K562 (cell line): ENCODE data around the gene LRRC75A. TPM values are rescaled to one million over a fixed set of nuclear protein-coding genes. Genes with fewer than 3 reads are reported as not detected.

Experiments
- BRCA1 ChIP-seq, 2 experiments: fragments of 450-650 bp in 1 of 2; sonication (generic) in 1 of 2; formaldehyde crosslinking in 1 of 2; IDR thresholded peaks; 2 replicates each; pipeline versions ENCODE4 v1.5.0 to v1.6.1; 2017 to 2020; ENCODE audit warnings: mild to moderate bottlenecking in 1 of 2, missing genetic modification reagents in 1 of 2
- CAMTA2 ChIP-seq: fragments of 250-450 bp; sonication (Bioruptor Pico); conservative IDR thresholded peaks from 2 replicates; pipeline ENCODE4 v1.5.1; 2022
- CBX3 ChIP-seq, 2 experiments: IDR thresholded peaks; 1 replicate in 1 of 2; 2 replicates in 1 of 2; pipeline ENCODE4 v1.6.1; 2012; ENCODE audit warnings: inconsistent platforms in 2 of 2, low read length in 2 of 2, borderline replicate concordance in 1 of 2, control low read depth in 1 of 2
- CREM ChIP-seq: IDR thresholded peaks from 2 replicates; pipeline ENCODE4 v1.6.1; 2014; ENCODE audit warnings: antibody characterized with exemption, low read depth
- DACH1 ChIP-seq: fragments of 450-650 bp; IDR thresholded peaks from 2 replicates; pipeline ENCODE4 v1.6.1; 2018; ENCODE audit not compliant: partially characterized antibody
- IRF2 ChIP-seq: sonication (generic); formaldehyde crosslinking; IDR thresholded peaks from 2 replicates; pipeline ENCODE4 v1.8.1; 2022; ENCODE audit warnings: mild to moderate bottlenecking, missing genetic modification reagents
- KDM1A ChIP-seq, 2 experiments: fragments of 450-650 bp; IDR thresholded peaks; 2 replicates each; pipeline ENCODE4 v1.6.1; 2016; ENCODE audit warnings: mild to moderate bottlenecking in 2 of 2
- KLF1 ChIP-seq: fragments of 450-650 bp; IDR thresholded peaks from 2 replicates; pipeline ENCODE4 v1.6.1; 2016; ENCODE audit warnings: missing genetic modification characterization, missing compliant biosample characterization
- MTA1 ChIP-seq: fragments of 450-650 bp; IDR thresholded peaks from 2 replicates; pipeline ENCODE4 v1.6.1; 2017; ENCODE audit warnings: borderline replicate concordance
- POLR2AphosphoS2 ChIP-seq: IDR thresholded peaks from 2 replicates; pipeline ENCODE4 v1.6.1; 2012; ENCODE audit warnings: low read length, improper control_type of control experiment
- POLR2G ChIP-seq: fragments of 200-400 bp; formaldehyde crosslinking; IDR thresholded peaks from 2 replicates; pipeline ENCODE4 v1.6.1; 2017; ENCODE audit warnings: low read depth, mild to moderate bottlenecking, antibody characterized with exemption, low read length, moderate library complexity
- RAD21 ChIP-seq, 2 experiments: fragments of 250-450 bp in 1 of 2; fragments of 450-650 bp in 1 of 2; sonication (Bioruptor Pico) in 1 of 2; formaldehyde crosslinking in 1 of 2; IDR thresholded peaks in 1 of 2; conservative IDR thresholded peaks in 1 of 2; 2 replicates each; pipeline versions ENCODE4 v1.4.0 to v1.8.0; 2020 to 2022; ENCODE audit warnings: mild to moderate bottlenecking in 2 of 2, moderate library complexity in 1 of 2
- TEAD2 ChIP-seq: fragments of 450-650 bp; IDR thresholded peaks from 2 replicates; pipeline ENCODE4 v1.6.1; 2016; ENCODE audit warnings: missing genetic modification characterization, control low read depth, missing compliant biosample characterization
- XRCC3 ChIP-seq: fragments of 450-650 bp; IDR thresholded peaks from 2 replicates; pipeline ENCODE4 v1.6.1; 2017; ENCODE audit warnings: mild to moderate bottlenecking, moderate library complexity
- ZBTB26 ChIP-seq: fragments of 450-650 bp; formaldehyde crosslinking; IDR thresholded peaks from 2 replicates; pipeline ENCODE4 v1.4.0; 2022; ENCODE audit warnings: missing genetic modification characterization
- ZFP1 ChIP-seq: fragments of 450-650 bp; formaldehyde crosslinking; IDR thresholded peaks from 2 replicates; pipeline ENCODE4 v1.4.0; 2020; ENCODE audit warnings: mild to moderate bottlenecking, mixed read lengths
- ZNF3 ChIP-seq: fragments of 250-450 bp; sonication (Bioruptor Pico); IDR thresholded peaks from 2 replicates; pipeline ENCODE4 v1.5.0; 2021; ENCODE audit warnings: mild to moderate bottlenecking, moderate library complexity
- ZNF586 ChIP-seq: fragments of 450-650 bp; formaldehyde crosslinking; conservative IDR thresholded peaks from 2 replicates; pipeline ENCODE4 v1.4.0; 2020; ENCODE audit warnings: mild to moderate bottlenecking, moderate library complexity
- polyA plus RNA-seq, 8 experiments: library from polyadenylated mRNA; depleted of rRNA in 4 of 8; stranded (reverse) in 5 of 8; unstranded in 3 of 8; fragments of >200 nt; fragmentation: Nextera tagmentation in 2 of 8; fragmentation: Illumina TruSeq in 1 of 8; extraction: Ambion mirVana in 2 of 8; extraction: Trizol in 1 of 8; gene quantifications; 2 replicates each; pipeline versions ENCODE4 v1.2.1 to v1.2.3, GENCODE V29; 2011 to 2014; ENCODE audit warnings: inconsistent platforms in 1 of 8, missing spikeins in 1 of 8
- total RNA-seq, 7 experiments: library from RNA; depleted of rRNA in 6 of 7; stranded (reverse); fragments of >200 nt in 6 of 7; fragmentation: Illumina TruSeq in 2 of 7; extraction: Trizol in 2 of 7; gene quantifications; 2 replicates each; pipeline versions ENCODE4 v1.2.1 to v1.2.3, GENCODE V29; 2011 to 2021; ENCODE audit warnings: low replicate concordance in 1 of 7
- TF ChIP-seq, protein P1 (sequence below): sonication (generic); formaldehyde crosslinking; IDR thresholded peaks from 2 replicates; pipeline ENCODE4 v1.8.1; 2023; ENCODE audit warnings: mild to moderate bottlenecking, missing genetic modification reagents

The LRRC75A gene
- total and polyA plus RNA-seq, 9 of the 15 experiments (the other 6 are each of a cell fraction or from before 2014, with no cell fraction given) = 0.04 to 0.34 (median 0.08) TPM; not detected in 5

DNA sequence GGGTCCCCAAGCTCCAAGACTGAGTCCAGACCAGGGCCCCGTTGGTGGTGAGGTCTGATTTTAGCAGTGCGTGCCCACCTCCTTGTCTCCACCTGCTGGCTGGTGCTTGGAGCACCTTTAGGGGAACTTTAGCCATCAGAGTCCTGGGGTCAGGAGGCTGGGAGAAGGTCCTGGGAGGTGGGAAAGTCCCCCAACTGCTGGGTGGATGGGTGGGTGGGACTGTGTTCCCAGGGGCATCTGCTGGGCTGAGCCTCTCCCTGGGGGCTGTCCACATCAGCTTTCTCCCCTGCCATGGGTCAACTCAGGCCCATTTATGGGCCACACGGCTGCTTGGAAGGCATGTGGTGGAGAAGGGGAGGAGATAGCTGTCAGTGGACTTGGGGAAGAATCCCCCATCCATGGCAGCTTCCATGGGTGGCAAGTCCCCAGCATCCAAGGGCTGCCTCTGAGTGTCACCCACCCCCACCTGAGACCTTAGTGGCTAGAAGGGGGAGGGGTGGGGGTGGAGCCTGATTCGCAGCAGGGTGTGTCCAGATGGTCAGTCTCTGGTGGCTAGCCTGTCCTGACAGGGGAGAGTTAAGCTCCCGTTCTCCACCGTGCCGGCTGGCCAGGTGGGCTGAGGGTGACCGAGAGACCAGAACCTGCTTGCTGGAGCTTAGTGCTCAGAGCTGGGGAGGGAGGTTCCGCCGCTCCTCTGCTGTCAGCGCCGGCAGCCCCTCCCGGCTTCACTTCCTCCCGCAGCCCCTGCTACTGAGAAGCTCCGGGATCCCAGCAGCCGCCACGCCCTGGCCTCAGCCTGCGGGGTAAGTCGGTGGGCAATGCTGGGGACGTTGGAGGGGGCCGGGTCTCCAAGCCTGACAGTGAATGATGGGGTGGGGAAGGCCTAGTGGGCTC is 76.7 kb downstream of the LRRC75A start, which contains the start of gene TRPV2 (continued):
- TF ChIP-seq, protein P1, sequence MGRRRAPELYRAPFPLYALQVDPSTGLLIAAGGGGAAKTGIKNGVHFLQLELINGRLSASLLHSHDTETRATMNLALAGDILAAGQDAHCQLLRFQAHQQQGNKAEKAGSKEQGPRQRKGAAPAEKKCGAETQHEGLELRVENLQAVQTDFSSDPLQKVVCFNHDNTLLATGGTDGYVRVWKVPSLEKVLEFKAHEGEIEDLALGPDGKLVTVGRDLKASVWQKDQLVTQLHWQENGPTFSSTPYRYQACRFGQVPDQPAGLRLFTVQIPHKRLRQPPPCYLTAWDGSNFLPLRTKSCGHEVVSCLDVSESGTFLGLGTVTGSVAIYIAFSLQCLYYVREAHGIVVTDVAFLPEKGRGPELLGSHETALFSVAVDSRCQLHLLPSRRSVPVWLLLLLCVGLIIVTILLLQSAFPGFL (CRISPR knock-in tag) = no peak
- TF ChIP-seq TEAD2 (no peak), MTA1 (no peak), POLR2G (peak; percentile 75), POLR2AphosphoS2 (no peak), BRCA1 (IDR thresholded peaks at IDR 0.05) (no peak), BRCA1 (CRISPR knock-in tag; IDR thresholded peaks at IDR 0.05) (no peak), IRF2 (CRISPR knock-in tag) (no peak), RAD21 (CRISPR knock-in tag; conservative IDR thresholded peaks at IDR 0.05 in 1 of 2, IDR thresholded peaks at IDR 0.05 in 1 of 2) (peak; percentile 61 to 70; a peak in 3 of 4 replicates), ZNF3 (no peak), KLF1 (no peak), CAMTA2 (CRISPR knock-in tag) (no peak), DACH1 (no peak), CBX3 (IDR thresholded peaks at IDR 0.05; ENCODE audit: borderline replicate concordance in 1 of 2, low read length in 2 of 2) (no peak), CREM (no peak), ZFP1 (CRISPR knock-in tag) (no peak), KDM1A (IDR thresholded peaks at IDR 0.05) (peak in 1 of 2 experiments; percentile 37; a peak in 1 of 4 replicates), XRCC3 (no peak), ZNF586 (CRISPR knock-in tag) (no peak), ZBTB26 (CRISPR knock-in tag) (no peak)
